Transverse colon (tissue), 4 donors: ENCODE measurements around the gene PDSS2. TPM values are rescaled to one million over a fixed set of nuclear protein-coding genes. Genes with fewer than 3 reads are reported as not detected.

Experiments
- DNase-seq: peaks from one replicate; pipeline ENCODE4 v3.0.0-alpha.2; 2019
- H3K27ac ChIP-seq, 4 donors: fragments of 200-600 bp; sonication (generic); 2 replicates each; pipeline ENCODE4 v1.5.1; 2016 to 2018; ENCODE audit warnings: inconsistent platforms in 4 of 4
- H3K27me3 ChIP-seq: fragments of 200-600 bp; sonication (generic); 2 replicates; pipeline ENCODE4 v1.5.1; 2017; ENCODE audit warnings: inconsistent platforms
- H3K36me3 ChIP-seq, 4 donors: fragments of 200-600 bp; sonication (generic); 2 replicates each; pipeline ENCODE4 v1.5.1; 2017 to 2019; ENCODE audit warnings: inconsistent platforms in 4 of 4
- H3K4me1 ChIP-seq, 4 donors: fragments of 200-600 bp; sonication (generic); 2 replicates each; pipeline ENCODE4 v1.5.1; 2017 to 2020; ENCODE audit warnings: inconsistent platforms in 4 of 4
- H3K4me3 ChIP-seq, 4 donors: fragments of 200-600 bp; sonication (generic); 1 replicate in 1 of 4; 2 replicates in 3 of 4; pipeline versions ENCODE4 v1.5.1 to v1.6.1; 2017 to 2019; ENCODE audit warnings: inconsistent platforms in 4 of 4
- H3K9me3 ChIP-seq, 2 donors: fragments of 200-600 bp; sonication (generic); 2 replicates each; pipeline ENCODE4 v1.5.1; 2017 to 2019; ENCODE audit warnings: inconsistent platforms in 2 of 2
- EP300 ChIP-seq: sonication (generic); formaldehyde crosslinking; IDR thresholded peaks from one replicate; pipeline ENCODE4 v1.6.1; 2017; ENCODE audit warnings: antibody characterized with exemption, low read depth
- POLR2A ChIP-seq: fragments of 450-650 bp; IDR thresholded peaks from one replicate; pipeline ENCODE4 v1.6.1; 2016; ENCODE audit warnings: antibody characterized with exemption, mild to moderate bottlenecking, moderate library complexity
- POLR2AphosphoS5 ChIP-seq, 3 donors: sonication (generic); formaldehyde crosslinking; IDR thresholded peaks; one replicate each; pipeline ENCODE4 v1.6.1; 2016; ENCODE audit warnings: antibody characterized with exemption in 3 of 3
- WGBS, 2 donors: methylation state at CpG; one replicate each; pipeline ENCODE4 v1.1.5; 2018; ENCODE audit warnings: low coverage in 1 of 2; 5-methylcytosine and 5-hydroxymethylcytosine counted together
- in situ Hi-C, 4 donors: fragments of 200-750 bp; cut with MboI; loops; one replicate each; pipeline versions ENCODE4 v1.15.0 to v1.15.1; 2017; ENCODE audit warnings: low sequenced_read_pairs in 3 of 4, low pct_ligation_motif_present in 1 of 4, low pct_unique_long_range_greater_than_20kb in 1 of 4
- intact Hi-C: fragments of 100-400 bp; cut with DNase I; formaldehyde crosslinking; loops from one replicate; pipeline ENCODE4 v1.15.1; 2023; ENCODE audit warnings: low total_unique reads
- total RNA-seq, 4 donors: library from RNA; depleted of rRNA; stranded (reverse); fragments of >200 nt; gene quantifications; one replicate each; pipeline ENCODE4 v1.1.0, GENCODE V29; 2016
- TF ChIP-seq, protein P1 (sequence below), 5 experiments: fragments of 200-600 bp in 3 of 5; fragments of 450-650 bp in 2 of 5; sonication (generic) in 3 of 5; IDR thresholded peaks; 1 replicate in 2 of 5; 2 replicates in 3 of 5; pipeline ENCODE4 v1.5.1; 2016 to 2017; ENCODE audit warnings: antibody characterized with exemption in 5 of 5, inconsistent platforms in 3 of 5, mild to moderate bottlenecking in 2 of 5, moderate library complexity in 1 of 5

Gene PDSS2
- total RNA-seq, 4 donors from 2014 or later: 3.0 to 32.5 (median 15.6) TPM

DNA sequence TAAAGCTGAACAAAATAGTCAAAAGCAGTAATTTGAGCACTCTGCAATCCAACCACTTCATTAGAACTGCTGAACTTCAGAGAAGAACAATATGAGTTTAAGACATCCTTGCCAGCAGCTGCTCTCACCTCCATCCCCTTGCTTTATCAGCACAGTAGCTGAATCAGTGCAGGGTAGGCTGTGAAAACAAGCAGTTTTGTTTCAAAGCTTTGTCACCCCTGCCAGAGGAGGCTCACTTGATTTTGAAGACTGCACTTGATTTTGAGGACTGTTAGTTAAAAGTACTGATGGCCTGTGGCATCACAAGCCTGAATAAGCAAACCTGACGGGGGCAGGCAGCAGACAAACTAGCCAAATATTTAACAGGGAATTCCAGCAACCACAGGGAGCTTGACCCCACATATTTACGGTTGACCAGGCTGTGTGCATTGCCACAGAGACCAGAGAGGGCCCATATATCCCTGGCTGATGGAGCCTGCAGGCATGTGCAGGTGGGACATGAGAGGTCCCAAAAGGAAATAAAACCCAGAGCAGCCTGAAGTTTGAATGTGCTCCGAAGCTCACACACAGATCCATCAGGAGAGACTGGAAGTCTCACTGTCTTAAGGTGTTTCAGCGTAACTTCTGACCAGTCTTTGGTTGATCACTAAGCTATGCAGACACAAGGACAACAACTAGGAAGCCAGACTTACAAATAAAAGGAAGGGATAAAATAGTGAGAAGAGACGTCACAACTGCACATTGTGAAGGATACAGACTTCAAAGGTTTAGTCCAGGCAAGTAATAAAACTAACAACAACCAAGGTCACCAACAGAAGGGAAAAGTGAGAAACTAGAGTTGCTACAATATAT lies 97.4 kb downstream of the PDSS2 start:
- H3K36me3 ChIP-seq: peaks cover 0 to 9% (median 3%) of the 10 kb centered on the region in 4 donors
- no peak overlapping the region for H3K4me3 ChIP-seq
- TF ChIP-seq, protein P1, sequence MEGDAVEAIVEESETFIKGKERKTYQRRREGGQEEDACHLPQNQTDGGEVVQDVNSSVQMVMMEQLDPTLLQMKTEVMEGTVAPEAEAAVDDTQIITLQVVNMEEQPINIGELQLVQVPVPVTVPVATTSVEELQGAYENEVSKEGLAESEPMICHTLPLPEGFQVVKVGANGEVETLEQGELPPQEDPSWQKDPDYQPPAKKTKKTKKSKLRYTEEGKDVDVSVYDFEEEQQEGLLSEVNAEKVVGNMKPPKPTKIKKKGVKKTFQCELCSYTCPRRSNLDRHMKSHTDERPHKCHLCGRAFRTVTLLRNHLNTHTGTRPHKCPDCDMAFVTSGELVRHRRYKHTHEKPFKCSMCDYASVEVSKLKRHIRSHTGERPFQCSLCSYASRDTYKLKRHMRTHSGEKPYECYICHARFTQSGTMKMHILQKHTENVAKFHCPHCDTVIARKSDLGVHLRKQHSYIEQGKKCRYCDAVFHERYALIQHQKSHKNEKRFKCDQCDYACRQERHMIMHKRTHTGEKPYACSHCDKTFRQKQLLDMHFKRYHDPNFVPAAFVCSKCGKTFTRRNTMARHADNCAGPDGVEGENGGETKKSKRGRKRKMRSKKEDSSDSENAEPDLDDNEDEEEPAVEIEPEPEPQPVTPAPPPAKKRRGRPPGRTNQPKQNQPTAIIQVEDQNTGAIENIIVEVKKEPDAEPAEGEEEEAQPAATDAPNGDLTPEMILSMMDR (IDR thresholded peaks at IDR 0.05): no peak
- TF ChIP-seq POLR2AphosphoS5 (IDR thresholded peaks at IDR 0.05): no peak
- TF ChIP-seq EP300: no peak
- TF ChIP-seq POLR2A: no peak
- peaks cover 0 to 5% (median 0%) of the 10 kb centered on the region in 4 donors for H3K4me1 ChIP-seq
- no peak overlapping the region for H3K27ac ChIP-seq
- intact Hi-C loops (no loop called here), in situ Hi-C loops (no loop called here)
- H3K27me3 ChIP-seq: no peaks in the 10 kb centered on the region
- WGBS, 2 donors: 88 to 92% methylated on average over 4 to 5 of the region's 5 CpGs
- H3K9me3 ChIP-seq: no peaks in the 10 kb centered on the region
- no peak for DNase-seq

DNA sequence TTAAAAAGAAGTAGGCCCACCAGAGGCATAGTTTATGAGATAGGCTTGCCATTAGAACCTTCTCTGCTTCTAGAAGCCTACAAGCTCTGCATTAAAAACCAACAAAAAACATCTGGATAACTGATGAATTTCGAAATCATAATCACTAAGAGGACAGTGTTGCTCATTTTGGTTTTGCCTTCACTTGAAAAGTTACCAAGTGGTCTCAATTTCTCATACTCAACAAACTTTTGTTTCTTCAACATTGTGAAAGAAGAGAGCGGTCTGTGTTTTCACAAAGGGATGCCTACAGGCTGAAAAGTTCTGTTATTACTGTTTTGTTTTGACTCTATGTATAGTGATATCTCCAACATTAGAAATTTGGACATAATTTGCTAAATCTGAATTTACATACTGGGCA lies 98.9 kb downstream of the PDSS2 start:
- DNase-seq: no peak
- Histone ChIP-seq H3K9me3 (no peaks in the 10 kb centered on the region), H3K4me3 (no peak overlapping the region), H3K36me3 (peaks cover 0 to 9% (median 3%) of the 10 kb centered on the region in 4 donors), H3K27ac (no peak overlapping the region), H3K27me3 (no peaks in the 10 kb centered on the region), H3K4me1 (peaks cover 0 to 4% (median 0%) of the 10 kb centered on the region in 4 donors)
- TF ChIP-seq EP300 (no peak), POLR2AphosphoS5 (IDR thresholded peaks at IDR 0.05) (no peak), POLR2A (no peak)
- TF ChIP-seq, protein P1 (IDR thresholded peaks at IDR 0.05): no peak
- 88% methylated on average over 2 of the region's 2 CpGs for WGBS, 2 donors
- intact Hi-C loops: no loop called here
- in situ Hi-C loops: no loop called here

DNA sequence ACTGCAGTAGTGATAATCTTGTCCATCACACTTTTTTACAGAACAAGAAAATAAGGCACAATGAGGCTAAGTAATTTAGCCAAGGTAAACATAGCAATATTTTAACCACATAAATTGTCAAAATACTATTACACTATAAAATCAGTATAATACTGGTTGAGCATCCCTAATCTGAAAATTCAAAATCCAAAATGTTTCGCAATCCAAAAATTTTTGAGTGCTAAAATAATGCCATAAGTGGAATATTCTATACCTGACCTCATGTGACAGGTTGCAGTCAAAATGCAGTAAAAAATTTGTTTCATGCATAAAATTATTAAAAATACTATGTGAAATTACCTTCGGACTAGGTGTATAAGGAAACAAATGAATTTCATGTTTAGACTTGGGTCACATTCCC lies 101.5 kb downstream of the PDSS2 start:
- Histone ChIP-seq H3K36me3 (peaks cover 0 to 6% (median 1%) of the 10 kb centered on the region in 4 donors), H3K4me1 (peaks cover 0 to 3% (median 0%) of the 10 kb centered on the region in 4 donors), H3K27me3 (no peaks in the 10 kb centered on the region), H3K27ac (no peak overlapping the region), H3K4me3 (no peak overlapping the region), H3K9me3 (no peaks in the 10 kb centered on the region)
- in situ Hi-C loops (no loop called here), intact Hi-C loops (no loop called here)
- no peak for DNase-seq
- 99 to 100% methylated on average over 2 of the region's 2 CpGs for WGBS, 2 donors
- TF ChIP-seq POLR2AphosphoS5 (IDR thresholded peaks at IDR 0.05): no peak
- no peak for TF ChIP-seq EP300
- no peak for TF ChIP-seq POLR2A

DNA sequence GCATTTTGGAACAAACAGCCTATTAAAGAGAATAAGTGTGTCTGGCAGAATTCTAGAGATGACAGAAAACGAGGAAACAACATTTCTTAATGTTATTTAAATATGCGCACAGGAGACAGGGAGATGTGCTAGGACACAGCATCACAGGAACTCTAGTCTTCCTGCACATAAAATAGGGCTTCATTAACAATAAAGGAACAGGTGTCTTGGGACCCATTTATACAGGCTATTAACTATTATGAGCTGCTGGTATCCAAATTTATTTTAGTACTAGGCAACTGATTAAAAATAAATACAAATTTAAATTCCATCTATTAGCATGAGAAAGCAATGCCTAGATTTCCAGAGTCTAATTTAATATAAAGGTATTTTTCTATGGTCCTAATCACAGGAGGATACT lies 102.3 kb downstream of the PDSS2 start:
- 84 to 90% methylated on average over 2 of the region's 2 CpGs for WGBS, 2 donors

More for the DNA sequence above, 102.3 kb downstream of the PDSS2 start:
- no peaks in the 10 kb centered on the region for H3K9me3 ChIP-seq
- H3K27ac ChIP-seq: no peak overlapping the region
- H3K4me1 ChIP-seq: peaks cover 0 to 3% (median 0%) of the 10 kb centered on the region in 4 donors
- DNase-seq: no peak
- in situ Hi-C loops: no loop called here
- H3K27me3 ChIP-seq: no peaks in the 10 kb centered on the region
- H3K4me3 ChIP-seq: no peak overlapping the region
- intact Hi-C loops: no loop called here
- H3K36me3 ChIP-seq: no peaks in the 10 kb centered on the region
- TF ChIP-seq POLR2AphosphoS5 (IDR thresholded peaks at IDR 0.05) (no peak), POLR2A (no peak), EP300 (no peak)
- TF ChIP-seq, protein P1 (IDR thresholded peaks at IDR 0.05): no peak
